LHCN-M2 (cell line): ENCODE results near the gene HTR3B. TPM values are rescaled to one million over a fixed set of nuclear protein-coding genes. Genes with fewer than 3 reads are reported as not detected.

Source experiments
- DNase-seq: peaks from one replicate; pipeline ENCODE4 v3.0.0-alpha.2; 2012; ENCODE audit warnings: low read depth
- total RNA-seq: library from RNA; depleted of rRNA; stranded (reverse); fragments of >200 nt; gene quantifications from 2 replicates; pipeline ENCODE4 v1.2.3, GENCODE V29; 2014; rRNA removed

The HTR3B gene
- total RNA-seq, 1 experiment from 2014 or later, result not detected

GRCh38 chr11:113989916-113990315 lies 85.3 kb downstream of the HTR3B start:
- DNase-seq, result no peak

GRCh38 chr11:113991170-113991569 lies 86.6 kb downstream of the HTR3B start:
- peak; percentile 41 for DNase-seq

GRCh38 chr11:113991718-113992458 lies 87.3 kb downstream of the HTR3B start:
- peak; percentile 16 for DNase-seq

- no peak for DNase-seq
These were observed 88.0 kb downstream of the HTR3B start for GRCh38 chr11:113992459-113993110.

- DNase-seq, result no peak
These were observed 89.7 kb downstream of the HTR3B start for GRCh38 chr11:113994077-113994954.

Other genes with a start within 250 kb of the HTR3B start
- 0.17 and 0.38 TPM in 2 replicates for gene TMPRSS5, start 198.5 kb upstream of the HTR3B start, total RNA-seq
- 27.3 and 31.3 TPM in 2 replicates for gene ZW10, start 131.1 kb upstream of the HTR3B start, total RNA-seq
- not detected in 2 replicates for gene CLDN25, start 125.0 kb upstream of the HTR3B start, total RNA-seq
- 27.0 and 29.2 TPM in 2 replicates for gene USP28, start 29.2 kb upstream of the HTR3B start, total RNA-seq
- not detected in 2 replicates for gene HTR3A, start 70.3 kb downstream of the HTR3B start, total RNA-seq
- gene ZBTB16, start 154.9 kb downstream of the HTR3B start, total RNA-seq, result 3.1 and 4.3 TPM in 2 replicates